GM18519 (cell line): ENCODE data around the gene BTNL8.
"Not testable (repeated sequence)": the region's sequence is repeated elsewhere in the genome, so short reads cannot be mapped to it uniquely, and the experiment has no call there.

ENCODE experiments used
- ATAC-seq: cut with Tn5 transposase; IDR thresholded peaks from one replicate; pipeline ENCODE4 v1.9.1; 2021; ENCODE audit warnings: mild to moderate bottlenecking, moderate library complexity; ENCODE audit not compliant: unreplicated experiment, low FRiP score

The BTNL8 gene

DNA sequence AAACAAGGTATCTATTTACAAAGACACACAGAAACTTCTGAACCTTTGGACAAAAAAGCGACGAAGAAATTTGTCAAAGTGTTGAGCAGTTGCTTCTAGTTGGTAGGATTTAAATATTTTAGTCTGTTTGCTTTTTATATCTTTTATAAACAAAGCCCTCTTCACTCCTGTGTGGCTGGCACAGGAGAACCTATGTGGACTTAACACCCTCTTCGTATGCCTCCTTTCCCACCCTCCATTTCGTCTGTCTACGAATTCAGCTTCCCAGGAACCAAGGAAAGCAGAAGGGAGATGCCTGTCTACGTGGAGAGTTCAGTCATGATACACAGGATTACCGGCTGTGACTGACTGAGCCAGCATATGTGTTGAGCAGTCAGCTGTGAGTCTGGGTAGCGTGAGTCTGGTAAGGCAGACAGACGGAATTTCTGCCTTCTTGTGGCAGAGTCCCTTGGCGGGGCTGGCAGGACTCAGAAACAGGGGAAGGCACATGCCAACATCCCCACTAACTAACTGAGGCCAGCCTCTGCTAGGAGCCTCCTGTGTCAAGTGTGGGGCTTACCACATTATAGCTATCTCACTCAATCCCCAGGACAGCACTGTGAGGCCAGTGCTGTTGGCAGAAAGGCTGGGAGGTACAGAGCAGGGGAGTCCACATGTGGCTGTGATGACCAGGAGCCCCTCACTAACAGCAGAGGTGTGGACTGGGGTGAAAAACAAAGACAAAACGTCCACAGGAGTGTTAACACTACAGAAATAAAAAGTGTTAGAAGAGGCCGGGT is 24.0 kb upstream of the BTNL8 start:
- ATAC-seq = no peak

- ATAC-seq = no peak
These were observed 23.0 kb upstream of the BTNL8 start for GRCh38 chr5:180875860-180876426.

- not testable (repeated sequence) for ATAC-seq
These were observed 13.0 kb upstream of the BTNL8 start for GRCh38 chr5:180885845-180886529.

- no peak for ATAC-seq
These were observed 9.6 kb upstream of the BTNL8 start for GRCh38 chr5:180889381-180889780.

DNA sequence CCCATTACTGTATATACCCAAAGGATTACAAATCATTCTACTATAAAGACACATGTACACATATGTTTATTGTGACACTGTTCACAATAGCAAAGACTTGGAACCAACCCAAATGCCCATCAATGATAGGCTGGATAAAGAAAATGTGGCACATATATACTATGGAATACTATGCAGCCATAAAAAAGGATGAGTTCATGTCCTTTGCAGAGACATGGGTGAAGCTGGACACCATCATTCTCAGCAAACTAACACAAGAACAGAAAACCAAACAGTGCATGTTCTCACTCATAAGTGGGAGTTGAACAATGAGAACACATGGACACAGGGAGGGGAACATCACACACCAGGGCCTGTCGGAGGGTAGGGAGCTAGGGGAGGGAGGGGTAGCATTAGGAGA is 3.6 kb upstream of the BTNL8 start:
- not testable (repeated sequence) for ATAC-seq

GRCh38 chr5:180900178-180900577 is 1.2 kb downstream of the BTNL8 start:
- no peak for ATAC-seq

GRCh38 chr5:180901319-180902009 is 2.5 kb downstream of the BTNL8 start:
- ATAC-seq = no peak

- no peak for ATAC-seq
These were observed 9.4 kb downstream of the BTNL8 start for GRCh38 chr5:180908400-180908799.

- no peak for ATAC-seq
These were observed 10.2 kb downstream of the BTNL8 start for GRCh38 chr5:180908998-180909731.

- no peak for ATAC-seq
These were observed 10.8 kb downstream of the BTNL8 start for GRCh38 chr5:180909782-180910181.

DNA sequence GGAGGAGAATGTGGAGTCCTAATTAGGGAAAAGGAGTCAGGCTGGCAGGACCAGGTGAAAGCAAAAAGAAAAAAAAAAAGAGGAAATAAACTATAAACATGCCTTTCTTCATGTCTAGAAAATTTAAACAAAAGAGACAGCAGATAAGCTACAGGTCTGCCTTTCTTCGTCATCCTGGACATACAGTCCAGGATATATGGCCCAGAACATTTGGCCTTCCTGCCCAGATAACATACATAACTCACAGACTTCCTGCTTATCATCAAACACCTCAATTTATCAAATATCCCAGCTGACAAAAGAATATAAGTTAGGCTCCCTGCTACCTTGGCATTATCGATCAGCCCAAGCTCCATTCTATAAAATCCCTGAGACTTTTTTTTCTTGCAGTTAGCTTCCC is 11.2 kb downstream of the BTNL8 start:
- no peak for ATAC-seq

GRCh38 chr5:180910735-180911134 is 11.8 kb downstream of the BTNL8 start:
- no peak for ATAC-seq

- ATAC-seq = no peak
These were observed 15.7 kb downstream of the BTNL8 start for GRCh38 chr5:180914646-180915045.

DNA sequence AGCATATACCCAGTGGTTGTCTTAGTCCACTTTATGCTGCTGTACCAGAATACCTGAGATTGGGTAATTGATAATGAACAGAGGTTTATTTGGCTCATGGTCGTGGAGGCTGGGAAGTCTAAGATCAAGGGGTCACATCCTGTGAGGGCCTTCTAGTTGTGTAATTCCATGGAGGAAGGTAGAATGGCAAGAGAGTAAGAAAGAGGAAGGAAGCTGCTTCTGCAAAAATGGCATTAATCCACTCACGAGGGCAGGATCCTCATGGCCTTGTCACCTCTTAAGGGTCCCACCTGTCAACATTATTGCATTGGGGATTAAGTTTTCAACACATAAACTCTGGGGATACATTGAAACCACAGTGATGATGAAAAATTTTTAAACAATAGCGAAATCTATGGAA is 17.0 kb downstream of the BTNL8 start:
- no peak for ATAC-seq

DNA sequence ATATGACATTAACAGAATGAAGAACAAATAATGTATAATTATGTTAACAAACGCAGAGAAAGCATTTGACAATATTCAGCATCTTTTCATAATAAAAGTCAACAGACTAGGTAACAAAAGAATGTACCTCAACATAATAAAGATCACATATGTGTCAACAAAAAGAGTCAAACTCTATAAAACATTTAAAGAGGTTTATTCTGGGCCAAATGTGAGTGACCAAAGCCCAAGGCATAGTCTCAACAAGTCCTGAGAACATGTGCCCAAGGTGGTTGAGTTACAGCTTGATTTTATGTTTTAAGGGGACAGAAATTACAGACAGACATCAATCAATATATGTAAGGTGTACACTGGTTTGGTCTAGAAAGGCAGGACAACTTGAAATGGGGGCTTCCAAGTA is 19.4 kb downstream of the BTNL8 start:
- no peak for ATAC-seq

GRCh38 chr5:180920710-180921109 is 21.8 kb downstream of the BTNL8 start:
- ATAC-seq = no peak

- no peak for ATAC-seq
These were observed 24.0 kb downstream of the BTNL8 start for GRCh38 chr5:180922932-180923331.

DNA sequence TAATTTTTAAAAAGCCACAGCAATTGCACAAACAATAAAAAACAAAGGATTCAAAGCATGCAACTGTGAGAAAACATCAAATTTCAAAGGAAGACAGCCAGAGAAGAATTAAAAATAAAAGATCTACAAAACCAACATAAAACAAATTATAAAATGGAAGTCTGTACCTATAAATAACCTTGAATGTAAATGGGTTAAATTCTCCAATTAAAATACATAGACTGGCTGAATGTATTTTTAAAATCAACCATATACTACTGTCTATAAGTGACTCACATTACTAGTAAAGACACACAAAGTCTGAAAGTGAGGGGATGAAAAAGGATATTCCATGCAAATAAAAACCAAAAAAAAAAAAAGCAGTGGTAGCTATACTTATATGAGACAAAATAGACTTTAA is 33.7 kb downstream of the BTNL8 start:
- no peak for ATAC-seq

DNA sequence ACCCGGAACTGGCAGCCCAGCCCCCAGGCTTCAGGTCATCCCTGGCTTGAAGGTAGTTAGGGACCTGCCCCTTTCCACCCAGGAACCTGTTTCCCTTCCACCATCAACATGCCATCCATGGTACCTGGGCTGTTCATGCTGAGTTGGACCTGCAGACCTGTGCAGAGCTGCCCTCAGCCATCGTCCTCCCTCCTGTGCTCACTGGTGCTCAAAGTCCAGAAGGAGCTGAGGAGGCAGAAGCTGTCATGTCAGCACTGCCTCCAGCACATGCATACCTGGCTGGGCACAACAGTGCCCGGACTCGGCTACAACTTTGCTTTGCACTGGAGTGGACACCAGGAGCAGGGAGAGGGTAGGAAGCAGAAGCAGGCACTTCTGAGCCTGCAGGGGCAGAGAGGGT is 36.2 kb downstream of the BTNL8 start:
- ATAC-seq = no peak

DNA sequence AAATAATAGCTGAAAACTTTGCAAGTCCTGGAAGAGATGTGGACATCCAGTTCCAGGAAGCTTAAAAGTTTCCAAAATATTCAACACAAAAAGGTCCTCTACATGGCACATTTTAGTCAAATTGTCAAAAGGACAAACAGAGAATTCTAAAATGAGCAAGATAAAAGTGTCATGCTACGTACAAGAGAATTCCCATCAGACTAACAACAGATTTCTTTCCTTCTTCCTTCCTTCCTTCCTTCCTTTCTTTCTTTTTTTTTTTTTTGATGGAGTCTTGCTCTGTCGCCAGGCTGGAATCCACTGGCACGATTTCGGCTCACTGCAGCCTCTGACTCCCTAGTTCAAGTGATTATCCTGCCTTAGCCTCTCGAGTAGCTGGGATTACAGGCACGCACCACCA is 39.3 kb downstream of the BTNL8 start:
- ATAC-seq = no peak
